T follicular helper cell (primary cell): ENCODE results near the gene KCNJ14.

Experiments used
- DNase-seq: peaks from one replicate; pipeline ENCODE4 v3.0.0-alpha.2; 2020; ENCODE audit warnings: low read depth

KCNJ14 gene

DNA sequence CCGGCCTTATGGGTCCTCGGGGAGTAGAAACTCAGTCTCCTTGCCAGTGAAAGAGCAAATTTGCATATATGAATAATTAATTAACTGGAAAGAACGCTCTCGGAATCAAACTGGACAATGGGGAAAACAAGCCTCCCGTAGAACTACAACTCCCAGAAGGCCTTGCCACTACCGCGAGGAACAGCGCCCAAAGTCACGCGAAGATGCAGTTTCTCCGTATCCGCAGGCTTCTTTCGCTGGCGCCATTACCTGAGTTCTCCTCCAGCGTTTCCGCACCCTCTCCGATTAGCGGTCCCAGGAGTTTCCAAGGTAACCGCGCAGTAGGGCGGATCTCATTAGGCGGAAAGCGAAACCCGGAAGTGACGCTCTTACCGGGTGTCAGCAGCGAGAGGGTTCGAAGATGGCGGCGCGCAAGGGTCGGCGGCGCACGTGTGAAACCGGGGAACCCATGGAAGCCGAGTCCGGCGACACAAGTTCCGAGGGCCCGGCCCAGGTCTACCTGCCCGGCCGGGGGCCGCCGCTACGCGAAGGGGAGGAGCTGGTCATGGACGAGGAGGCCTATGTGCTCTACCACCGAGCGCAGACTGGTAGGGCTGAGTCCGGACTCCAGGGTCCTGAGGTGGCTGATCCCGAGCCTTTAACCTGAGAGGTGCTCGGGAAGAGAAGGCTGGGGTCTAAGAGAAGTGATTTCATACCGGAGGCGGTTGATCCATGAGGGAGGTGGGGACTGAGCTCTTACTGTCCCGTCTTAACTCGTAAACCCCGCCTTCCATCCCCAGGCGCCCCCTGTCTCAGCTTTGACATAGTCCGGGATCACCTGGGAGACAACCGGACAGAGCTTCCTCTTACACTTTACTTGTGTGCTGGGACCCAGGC is 9.5 kb upstream of the KCNJ14 start, which contains the start of gene GRWD1:
Gene GRWD1, plus strand, starts transcription at position 378 of the 876 bp plus-strand sequence. Its CDS starts 23 bp downstream, at position 401.
- DNase-seq, result peak; percentile 94

DNA sequence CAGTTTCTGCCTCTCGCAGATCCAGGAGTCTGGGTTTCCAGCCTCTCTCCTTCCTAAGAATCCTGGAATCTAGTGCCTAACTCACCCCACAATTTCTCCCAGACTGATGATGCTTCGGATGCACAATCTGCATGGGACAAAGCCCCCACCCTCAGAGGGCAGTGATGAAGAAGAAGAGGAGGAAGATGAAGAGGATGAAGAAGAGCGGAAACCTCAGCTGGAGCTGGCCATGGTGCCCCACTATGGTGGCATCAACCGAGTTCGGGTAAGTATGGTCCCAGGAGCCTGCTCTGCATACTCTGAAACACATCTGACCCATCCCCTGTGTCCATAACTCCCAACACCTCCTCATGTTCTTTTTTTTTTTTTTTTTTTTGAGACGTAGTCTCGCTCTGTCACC is 8.8 kb upstream of the KCNJ14 start:
- DNase-seq, result no peak

DNA sequence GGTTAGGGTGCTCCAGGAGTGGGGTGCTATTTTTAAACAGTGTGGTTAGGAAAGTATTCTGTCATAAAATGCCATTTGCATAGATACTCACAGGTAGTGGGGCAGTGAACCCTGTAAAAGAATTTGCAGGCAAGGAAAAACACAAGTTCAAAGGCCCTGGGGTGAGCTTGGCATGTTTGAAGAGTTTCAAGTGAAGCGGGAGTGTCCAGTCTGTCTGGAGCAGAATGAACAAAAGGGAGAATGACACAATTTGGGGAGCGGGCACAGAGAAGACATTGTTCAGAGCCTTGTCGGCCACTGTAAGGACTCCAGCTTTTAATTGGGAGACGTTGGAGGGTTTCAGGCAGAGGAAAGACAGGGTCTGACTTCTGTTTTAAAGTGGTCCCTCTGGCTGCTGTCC is 6.8 kb upstream of the KCNJ14 start:
- no peak for DNase-seq

DNA sequence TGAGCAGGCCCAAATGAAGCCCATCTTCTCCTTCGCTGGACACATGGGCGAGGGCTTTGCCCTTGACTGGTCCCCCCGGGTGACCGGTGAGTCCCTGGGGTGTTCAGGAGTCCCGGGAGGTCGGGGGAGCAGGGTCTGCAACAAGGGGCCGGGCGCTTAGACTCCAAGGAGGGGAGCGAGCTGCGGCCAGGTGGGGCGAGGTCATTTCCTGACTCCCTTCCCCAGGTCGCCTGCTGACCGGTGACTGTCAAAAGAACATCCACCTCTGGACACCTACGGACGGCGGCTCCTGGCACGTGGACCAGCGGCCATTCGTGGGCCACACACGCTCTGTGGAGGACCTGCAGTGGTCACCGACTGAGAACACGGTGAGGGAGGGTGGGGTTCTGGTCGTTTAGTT is 4.9 kb upstream of the KCNJ14 start:
- DNase-seq, result no peak

DNA sequence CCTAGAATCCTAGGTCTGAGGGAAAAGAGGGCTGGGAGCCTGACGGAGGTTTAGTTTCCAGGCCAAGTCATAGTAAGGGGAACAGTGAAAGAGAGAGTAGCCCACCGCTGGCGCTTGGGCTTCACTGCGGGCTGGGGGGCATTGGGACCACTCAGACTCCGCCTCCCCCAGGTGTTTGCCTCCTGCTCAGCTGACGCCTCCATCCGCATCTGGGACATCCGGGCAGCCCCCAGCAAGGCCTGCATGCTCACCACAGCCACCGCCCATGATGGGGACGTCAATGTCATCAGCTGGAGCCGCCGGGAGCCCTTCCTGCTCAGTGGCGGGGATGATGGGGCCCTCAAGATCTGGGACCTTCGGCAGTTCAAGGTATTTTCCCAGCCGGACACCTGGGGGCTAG is 4.5 kb upstream of the KCNJ14 start:
- no peak for DNase-seq

DNA sequence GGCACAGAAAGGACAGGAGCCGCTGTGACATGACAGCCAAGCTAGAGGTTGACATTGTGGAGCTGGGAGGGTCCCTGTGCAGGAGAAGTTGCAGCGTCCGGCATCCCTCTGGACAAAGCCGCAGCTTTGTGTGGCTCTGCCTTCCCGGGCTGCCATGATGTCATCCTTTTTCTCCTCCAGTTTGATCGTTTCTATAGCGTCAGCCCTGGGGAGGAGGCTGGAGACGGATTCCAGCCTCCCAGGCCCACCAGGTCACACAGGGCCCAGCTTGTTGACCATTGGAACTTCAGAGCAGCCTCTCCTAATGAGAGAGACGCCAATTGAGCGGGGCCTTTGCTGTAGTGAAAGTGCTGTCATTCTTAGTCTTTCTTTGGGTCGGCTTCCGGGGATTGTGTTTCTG is 3.8 kb upstream of the KCNJ14 start:
- no peak for DNase-seq

DNA sequence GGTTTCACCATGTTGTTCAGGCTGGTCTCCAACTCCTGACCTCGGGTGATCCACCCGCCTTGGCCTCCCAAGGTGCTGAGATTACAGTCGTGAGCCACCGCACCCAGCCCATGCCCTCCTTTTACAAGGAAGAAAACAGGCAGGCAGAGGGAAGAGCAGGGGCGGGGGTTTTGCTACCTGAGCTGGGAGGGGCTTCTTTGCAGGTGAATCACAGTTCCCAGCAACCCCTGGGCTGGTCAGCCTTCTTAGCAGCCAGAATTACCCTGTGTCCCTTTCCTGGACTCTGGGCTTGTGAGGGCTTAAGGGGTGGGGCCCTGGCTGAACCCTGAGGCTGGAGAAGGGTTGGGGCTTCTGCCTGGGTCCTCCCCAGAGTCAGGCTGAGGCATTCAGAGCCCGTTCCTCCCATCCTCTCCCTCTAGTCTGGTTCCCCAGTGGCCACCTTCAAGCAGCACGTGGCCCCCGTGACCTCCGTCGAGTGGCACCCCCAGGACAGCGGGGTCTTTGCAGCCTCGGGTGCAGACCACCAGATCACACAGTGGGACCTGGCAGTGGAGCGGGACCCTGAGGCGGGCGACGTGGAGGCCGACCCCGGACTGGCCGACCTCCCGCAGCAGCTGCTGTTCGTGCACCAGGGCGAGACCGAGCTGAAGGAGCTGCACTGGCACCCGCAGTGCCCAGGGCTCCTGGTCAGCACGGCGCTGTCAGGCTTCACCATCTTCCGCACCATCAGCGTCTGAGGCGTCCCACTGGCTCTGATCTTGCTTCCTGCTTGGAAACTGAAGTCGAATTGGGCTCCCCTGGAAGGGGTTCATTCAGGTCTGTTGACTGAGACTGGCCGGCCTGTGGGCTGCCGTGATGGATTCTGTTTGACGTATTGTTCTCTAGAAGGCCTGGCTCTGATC is 2.8 kb upstream of the KCNJ14 start:
- no peak for DNase-seq

DNA sequence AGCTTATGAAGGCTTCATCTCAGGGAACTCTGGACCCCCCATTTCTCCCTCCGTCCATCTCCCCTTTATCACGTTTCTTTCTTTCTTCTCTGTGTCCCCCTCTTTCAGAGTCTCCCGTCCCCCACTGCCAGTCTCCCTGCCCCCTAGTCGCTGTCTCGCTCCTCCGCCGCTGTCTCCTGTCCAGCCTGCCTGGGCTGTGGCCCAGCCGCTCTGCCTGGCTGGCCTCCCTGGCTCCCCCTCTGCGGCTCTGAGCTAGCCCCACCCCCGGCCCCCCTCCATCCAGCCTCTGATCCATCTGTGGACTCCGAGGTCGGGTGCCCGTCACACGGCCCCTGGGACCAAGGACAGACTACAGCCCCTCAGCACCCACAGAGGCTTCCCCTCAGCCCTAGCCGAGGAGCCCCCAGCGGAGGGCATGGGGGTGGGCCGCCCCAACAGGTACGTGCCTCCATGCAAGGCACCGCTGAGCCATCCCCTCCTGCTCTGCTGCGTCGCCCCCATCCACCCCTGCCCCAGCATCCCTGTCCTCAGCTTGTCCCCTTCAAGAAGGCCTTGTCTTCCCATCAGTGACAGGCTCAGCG is 1.1 kb upstream of the KCNJ14 start:
- no peak for DNase-seq

DNA sequence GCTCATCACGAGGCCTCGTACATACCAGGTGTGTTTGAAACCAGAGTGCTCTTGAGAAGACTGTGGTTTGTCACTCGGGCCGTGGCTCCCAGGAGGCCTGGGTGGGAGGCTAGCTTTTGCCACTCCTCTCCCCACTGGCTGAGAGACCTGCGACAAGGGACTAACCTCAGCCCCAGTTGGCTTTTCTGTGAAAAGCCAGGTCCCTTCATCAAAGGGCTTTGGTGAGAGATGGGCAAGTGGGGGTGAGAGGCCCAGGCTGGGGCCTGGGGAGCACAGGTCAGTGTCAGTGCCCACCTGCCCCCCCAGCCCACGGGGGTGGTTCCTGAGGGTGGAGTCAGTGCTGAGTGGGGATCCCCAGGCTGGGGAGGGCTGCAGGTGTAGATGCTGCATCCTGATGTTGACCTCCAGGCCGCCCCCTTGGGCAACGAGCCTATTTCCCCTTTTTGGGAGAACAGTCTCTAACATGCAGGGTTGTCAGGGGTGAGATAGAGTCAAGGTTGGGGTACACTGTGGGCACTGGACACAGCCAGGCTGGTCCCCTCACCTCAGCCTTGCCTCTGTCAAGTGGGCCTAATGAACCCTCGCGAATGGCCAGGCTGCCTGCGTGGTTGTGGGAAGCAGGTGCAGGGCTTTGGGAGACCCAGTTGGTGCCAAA is 661 bp downstream of the KCNJ14 start:
- DNase-seq, result no peak

DNA sequence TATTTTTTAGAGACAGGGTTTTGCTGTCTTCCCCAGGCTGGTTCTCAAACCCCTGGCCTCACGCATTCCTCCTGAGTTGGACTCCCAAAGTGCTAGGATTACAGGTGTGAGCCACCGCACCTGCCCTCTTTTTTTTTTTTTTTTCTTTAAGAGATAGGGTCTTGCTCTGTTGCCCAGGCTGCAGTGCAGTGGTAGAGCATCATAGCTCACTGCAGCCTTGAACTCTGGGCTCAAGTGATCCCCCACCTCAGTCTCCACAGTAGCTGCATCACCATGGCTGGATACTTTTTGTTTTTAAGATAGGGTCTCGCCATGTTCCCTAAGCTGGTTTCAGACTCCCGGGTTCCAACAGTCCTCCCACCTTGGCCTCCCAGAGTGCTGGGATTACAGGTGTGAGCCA is 1.5 kb downstream of the KCNJ14 start:
- no peak for DNase-seq

DNA sequence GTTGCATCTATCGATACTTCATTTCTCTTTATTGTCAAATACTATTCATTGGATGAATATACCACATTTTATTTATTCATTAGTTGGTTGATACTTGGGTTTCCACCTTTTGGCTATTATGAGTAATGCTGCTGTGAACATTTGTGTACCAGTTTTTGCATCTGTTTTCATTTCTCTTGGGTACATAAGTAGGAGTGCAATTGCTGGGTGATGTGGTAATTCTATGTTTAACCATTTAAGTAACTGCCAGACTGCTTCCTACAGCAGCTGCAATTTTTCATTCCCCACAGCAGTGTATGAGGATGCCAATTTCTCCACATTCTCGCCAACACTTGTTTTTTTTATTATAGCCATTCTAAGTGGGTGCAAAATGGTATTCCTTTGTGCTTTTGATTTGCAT is 2.6 kb downstream of the KCNJ14 start:
- DNase-seq, result no peak

DNA sequence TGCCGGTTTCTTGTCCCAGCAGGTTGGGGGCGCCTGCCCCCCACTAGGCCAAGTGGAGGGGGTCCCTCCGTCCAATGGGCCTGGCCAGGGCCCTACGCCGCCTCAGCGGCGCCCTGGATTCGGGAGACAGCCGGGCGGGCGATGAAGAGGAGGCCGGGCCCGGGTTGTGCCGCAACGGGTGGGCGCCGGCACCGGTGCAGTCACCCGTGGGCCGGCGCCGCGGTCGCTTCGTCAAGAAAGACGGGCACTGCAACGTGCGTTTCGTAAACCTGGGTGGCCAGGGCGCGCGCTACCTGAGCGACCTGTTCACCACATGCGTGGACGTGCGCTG is 6.2 kb downstream of the KCNJ14 start:
- DNase-seq, result no peak

DNA sequence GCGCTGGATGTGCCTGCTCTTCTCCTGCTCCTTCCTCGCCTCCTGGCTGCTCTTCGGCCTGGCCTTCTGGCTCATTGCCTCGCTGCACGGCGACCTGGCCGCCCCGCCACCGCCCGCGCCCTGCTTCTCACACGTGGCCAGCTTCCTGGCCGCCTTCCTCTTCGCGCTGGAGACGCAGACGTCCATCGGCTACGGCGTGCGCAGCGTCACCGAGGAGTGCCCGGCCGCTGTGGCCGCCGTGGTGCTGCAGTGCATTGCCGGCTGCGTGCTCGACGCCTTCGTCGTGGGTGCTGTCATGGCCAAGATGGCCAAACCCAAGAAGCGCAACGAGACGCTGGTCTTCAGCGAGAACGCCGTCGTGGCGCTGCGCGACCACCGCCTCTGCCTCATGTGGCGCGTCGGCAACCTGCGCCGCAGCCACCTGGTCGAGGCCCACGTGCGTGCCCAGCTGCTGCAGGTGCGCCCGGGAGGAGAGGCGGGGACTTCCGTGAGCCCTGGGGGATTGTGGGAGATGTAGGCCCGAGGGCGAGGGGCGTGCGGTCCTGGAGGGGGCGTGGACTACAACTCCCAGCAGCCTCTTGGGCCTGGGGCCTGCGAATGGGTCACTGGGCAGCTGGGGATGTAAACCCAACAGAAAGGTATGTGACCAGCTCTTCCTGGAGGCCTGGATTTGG is 6.7 kb downstream of the KCNJ14 start:
- no peak for DNase-seq

DNA sequence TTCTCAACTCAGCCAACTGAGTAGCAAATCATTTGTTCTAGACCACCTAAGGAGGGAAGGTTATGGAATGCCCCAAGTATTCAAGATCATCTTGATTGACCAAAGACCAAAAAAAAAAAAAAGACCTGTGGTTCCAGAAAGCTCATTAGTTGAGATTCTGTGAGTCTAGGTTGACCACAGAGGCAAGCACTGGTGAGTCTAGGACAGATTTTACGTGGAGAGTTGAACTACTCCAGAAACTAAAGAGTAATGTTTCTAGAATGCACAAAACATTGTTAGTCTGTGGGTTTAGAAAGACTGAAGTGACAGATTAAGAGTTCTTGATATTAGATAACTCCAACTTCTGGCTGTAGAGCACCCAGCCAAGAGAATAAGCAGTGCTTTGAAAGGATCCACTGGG is 9.8 kb downstream of the KCNJ14 start:
- no peak for DNase-seq

DNA sequence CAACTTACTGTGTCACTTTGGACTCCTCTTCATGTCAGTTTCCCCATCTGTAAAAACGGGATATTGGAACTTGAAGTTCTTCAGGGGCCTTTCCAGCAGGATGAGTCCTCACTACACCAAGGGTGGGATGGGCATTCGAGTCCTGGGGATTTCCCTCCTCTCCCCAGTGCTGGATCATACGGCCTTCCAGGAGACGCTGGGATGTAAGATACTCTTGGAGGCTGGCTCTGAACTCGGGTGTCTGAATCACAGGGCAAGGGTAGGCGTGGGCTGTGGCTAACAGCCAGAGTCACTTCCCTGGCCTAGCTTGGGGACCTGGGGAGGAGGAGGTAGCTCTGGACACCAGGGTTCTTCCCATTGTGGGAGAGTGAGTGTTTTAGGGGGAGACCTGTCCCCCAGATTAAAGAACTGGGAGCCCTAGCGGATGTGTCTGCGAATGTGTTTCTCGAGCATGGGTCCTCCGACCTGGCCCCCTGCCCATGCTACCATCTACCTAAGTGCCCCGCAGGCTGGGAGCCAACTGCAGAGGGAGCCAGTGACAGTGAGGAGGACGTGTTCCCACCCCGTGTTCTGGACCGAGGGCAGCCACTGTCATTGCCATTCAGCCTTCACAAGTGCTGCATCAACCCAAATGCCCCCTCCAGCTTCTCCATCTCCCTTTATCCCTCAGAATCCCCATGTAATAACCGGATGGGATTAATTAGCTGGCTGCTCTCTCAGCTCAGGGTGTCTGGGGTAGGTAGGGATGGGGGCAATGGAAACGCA is 11.4 kb downstream of the KCNJ14 start:
- DNase-seq, result no peak

DNA sequence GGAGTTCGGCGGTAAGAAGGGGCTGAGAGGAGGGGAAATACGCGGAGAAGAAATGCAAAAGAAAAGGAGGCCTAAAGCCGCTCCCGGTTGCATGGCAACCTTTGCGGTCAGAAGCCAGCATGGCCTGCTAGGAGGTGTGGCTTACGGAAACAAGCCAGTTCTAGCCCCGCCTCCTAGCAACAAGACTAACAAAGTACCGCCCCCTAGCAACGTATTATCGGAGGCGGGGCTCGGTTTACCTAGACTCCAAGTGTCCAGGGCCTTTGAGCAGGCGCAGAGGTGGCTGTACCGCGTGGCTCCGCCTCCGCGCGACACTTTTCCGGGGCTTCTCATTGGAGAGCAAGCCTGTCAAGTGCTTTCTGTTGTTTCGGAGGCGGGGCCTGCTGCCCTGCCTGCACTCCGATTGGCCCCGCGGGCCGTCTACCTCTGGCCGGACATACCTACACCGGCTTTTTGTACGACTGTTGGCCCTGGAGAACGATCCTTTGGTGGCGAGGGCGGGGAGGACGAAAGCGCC is 13.5 kb downstream of the KCNJ14 start:
- peak; percentile 99 for DNase-seq

DNA sequence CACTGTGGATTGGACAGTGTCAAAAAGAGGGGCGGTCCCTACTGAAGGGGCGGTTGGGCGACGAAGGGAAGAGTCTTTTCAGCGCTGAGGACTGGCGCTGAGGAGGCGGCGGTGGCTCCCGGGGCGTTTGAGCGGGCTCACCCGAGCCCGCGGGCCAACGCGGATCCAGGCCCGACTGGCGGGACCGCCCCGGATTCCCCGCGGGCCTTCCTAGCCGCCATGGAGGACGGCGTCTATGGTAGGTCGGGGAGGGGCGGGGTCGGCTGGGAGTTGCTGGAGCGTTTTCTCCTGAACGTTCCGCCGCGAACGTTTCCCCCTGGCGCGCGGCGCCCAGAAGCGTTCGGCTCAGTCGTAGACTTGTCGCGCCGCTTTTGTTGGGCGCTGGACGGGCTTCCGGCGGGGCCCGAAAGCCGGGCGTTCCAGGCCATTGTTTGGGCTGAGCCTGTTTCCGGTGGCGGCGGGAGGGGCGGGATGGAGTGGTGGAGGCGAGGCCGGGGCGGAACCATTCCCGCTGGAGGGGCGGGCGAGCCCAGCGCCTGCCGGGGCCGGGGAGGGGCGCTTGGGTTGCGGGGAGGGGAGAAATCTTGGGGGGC is 14.0 kb downstream of the KCNJ14 start, which contains the start of gene CYTH2:
Gene CYTH2, plus strand, starts transcription at position 81 of the 593 bp plus-strand sequence. Its CDS starts 139 bp downstream, at position 220.
- peak; percentile 51 for DNase-seq

DNA sequence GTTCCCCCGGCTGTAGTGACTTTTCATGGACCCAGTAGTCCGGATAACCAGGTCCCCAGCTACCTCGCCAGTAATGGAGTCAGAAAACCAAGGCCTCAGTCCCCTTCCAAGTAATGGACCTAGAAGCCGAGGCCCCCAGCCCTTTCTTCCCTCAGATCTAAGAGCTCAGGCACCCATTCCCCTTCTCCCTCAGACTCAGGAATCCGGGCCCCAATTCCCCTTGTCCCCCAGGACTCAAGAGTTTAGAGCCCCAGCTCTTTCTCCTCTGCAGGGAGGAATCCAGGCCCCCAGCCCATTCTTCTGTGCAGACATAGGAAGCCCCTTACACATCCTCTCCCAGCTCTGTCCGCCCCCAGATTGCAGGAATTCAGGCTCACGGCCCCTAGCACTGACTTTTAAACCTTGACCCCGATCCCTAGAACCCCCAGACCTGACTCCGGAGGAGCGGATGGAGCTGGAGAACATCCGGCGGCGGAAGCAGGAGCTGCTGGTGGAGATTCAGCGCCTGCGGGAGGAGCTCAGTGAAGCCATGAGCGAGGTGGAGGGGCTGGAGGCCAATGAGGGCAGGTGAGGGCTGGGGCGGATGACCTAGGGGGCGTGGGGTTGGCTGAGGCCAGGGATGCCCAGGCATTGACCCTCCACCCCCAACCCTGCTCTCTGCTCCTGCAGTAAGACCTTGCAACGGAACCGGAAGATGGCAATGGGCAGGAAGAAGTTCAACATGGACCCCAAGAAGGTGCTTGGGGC is 14.7 kb downstream of the KCNJ14 start:
- no peak for DNase-seq

DNA sequence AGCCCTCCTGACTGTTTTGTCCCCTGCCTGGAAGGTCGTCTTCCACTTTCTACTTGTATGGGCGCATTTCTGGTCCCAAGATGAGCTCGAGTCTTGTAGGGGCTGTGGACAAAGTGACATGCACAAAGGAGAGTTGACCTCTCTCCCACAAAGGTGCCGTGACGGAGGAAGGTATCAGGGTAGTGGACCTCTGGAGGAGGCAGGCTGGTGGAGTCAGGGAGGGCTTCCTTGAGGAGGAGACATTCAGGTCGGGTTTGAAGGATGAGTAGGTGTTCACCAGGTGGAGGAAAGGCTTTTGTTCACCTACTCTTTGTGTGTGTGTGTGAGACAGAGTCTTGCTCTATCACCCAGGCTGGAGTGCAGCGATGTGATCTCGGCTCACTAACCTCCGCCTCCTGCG is 15.5 kb downstream of the KCNJ14 start:
- no peak for DNase-seq
